ENCODE measurements around the gene PRPSAP1. TPM values are rescaled to one million over a fixed set of nuclear protein-coding genes. Genes with fewer than 3 reads are reported as not detected.
A peak's percentile ranks its signal among the peaks of the same experiment; 100 is the strongest.

PRPSAP1 gene
- total and polyA plus RNA-seq, 2 of the 8 experiments (the other 6 are each of a cell fraction or from before 2014, with no cell fraction given) = 32.0 to 54.2 TPM

DNA sequence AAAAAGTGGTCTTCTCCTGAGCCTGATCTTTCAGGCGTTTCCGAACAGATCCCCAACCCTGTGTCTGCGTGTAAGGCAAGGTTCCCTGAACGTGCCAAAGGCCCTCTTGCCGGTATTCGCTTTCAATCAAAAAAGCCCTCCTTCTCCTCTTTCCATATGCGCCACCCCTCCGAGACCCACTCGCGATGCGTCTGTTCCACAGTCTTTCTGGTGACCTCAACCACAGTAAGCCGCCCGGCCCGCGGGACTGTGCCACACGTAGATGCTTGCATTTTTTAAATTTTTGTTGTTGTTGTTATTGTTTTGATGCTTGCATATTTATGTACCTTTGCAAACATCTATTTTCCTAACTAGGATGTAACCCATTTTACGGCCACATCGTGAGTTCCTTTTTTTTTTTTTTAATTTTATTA is 607 bp upstream of the PRPSAP1 start:
- Histone ChIP-seq H2AK5ac (ENCODE audit: low read depth, low read length) (0 out of 2 replicates have a peak overlapping the region, but pooled peaks have one; percentile 68), H2BK12ac (ENCODE audit: low read depth, low read length) (peak overlapping the region; percentile 60; the same call in 1 of the 2 replicates), H4K5ac (ENCODE audit: insufficient read length, low read depth, low read length) (peak overlapping the region; percentile 67), H3K9me3 (ENCODE audit: insufficient read depth in 2 of 2, low read depth in 1 of 2, low read length in 1 of 2) (no peaks in the 10 kb centered on the region), H4K20me1 (replicated peaks in 1 of 2; ENCODE audit: control insufficient read depth in 1 of 2, insufficient read depth in 2 of 2, low read length in 2 of 2) (peaks cover 0 to 4% of the 10 kb centered on the region in 2 experiments), H2BK120ac (replicated peaks; ENCODE audit: low read depth, low read length) (no peak overlapping the region), H4K8ac (ENCODE audit: extremely low read depth, insufficient read depth, low read length) (peak overlapping the region; percentile 54; the same call in 1 of the 2 replicates), H3K56ac (replicated peaks; ENCODE audit: insufficient read length, low read depth, low read length) (peak overlapping the region; percentile 42), H3K23ac (ENCODE audit: insufficient read length) (no peak overlapping the region), H3K4me3 (ENCODE audit: extremely low read depth in 1 of 4, insufficient read depth in 2 of 4, low read depth in 3 of 4, low read length in 4 of 4) (peak overlapping the region; percentile 67 to 87 (median 72); a peak in 7 of 8 replicates), H3K23me2 (ENCODE audit: low read depth, low read length) (peaks cover 9% of the 10 kb centered on the region; the same call in 1 of the 2 replicates), H3K79me1 (ENCODE audit: low read depth, low read length) (peaks cover 4% of the 10 kb centered on the region; the same call in 1 of the 2 replicates), H3K18ac (ENCODE audit: extremely low read depth, low read length) (peak overlapping the region; percentile 89), H3K79me2 (ENCODE audit: control insufficient read depth in 1 of 2, insufficient read depth in 2 of 2, low read length in 2 of 2) (peaks cover 0 to 10% of the 10 kb centered on the region in 2 experiments; a peak in 1 of 4 replicates), H4K91ac (replicated peaks; ENCODE audit: insufficient read length, low read length) (no peak overlapping the region), H3K27ac (ENCODE audit: low read depth, low read length) (peak overlapping the region; percentile 100), H3K4me1 (replicated peaks in 1 of 4; ENCODE audit: control insufficient read depth in 3 of 4, insufficient read depth in 4 of 4, low read length in 3 of 4) (peaks cover 0 to 6% (median 0%) of the 10 kb centered on the region in 4 experiments; a peak in 3 of 7 replicates), H2BK15ac (ENCODE audit: low read length) (no peak overlapping the region), H3K27me3 (replicated peaks in 1 of 4; ENCODE audit: control insufficient read depth in 3 of 4, extremely low read depth in 1 of 4, insufficient read depth in 3 of 4, low read length in 3 of 4) (no peaks in the 10 kb centered on the region), H3K9ac (replicated peaks in 1 of 4; ENCODE audit: extremely low read depth in 1 of 4, low read depth in 3 of 4, low read length in 3 of 4) (peak overlapping the region in 3 of 4 experiments; percentile 69 to 97 (median 96); a peak in 4 of 7 replicates), H2AFZ (ENCODE audit: low read length) (peak overlapping the region; percentile 100), H3K36me3 (ENCODE audit: control insufficient read depth in 2 of 4, insufficient read depth in 4 of 4, low read length in 3 of 4) (no peaks in the 10 kb centered on the region), H3K4me2 (ENCODE audit: insufficient read depth in 1 of 2, low read depth in 2 of 2, low read length in 2 of 2) (peak overlapping the region; percentile 94 to 100), H3K4ac (replicated peaks; ENCODE audit: insufficient read length, low read depth, low read length) (peak overlapping the region; percentile 32), H3K14ac (ENCODE audit: insufficient read length) (peak overlapping the region; percentile 67), H2BK20ac (ENCODE audit: low read length) (no peak overlapping the region), H2BK5ac (ENCODE audit: low read depth, low read length) (peak overlapping the region; percentile 100)
- 14% methylated on average over 18 of the region's 18 CpGs; no CpG with 5 or more reads in 1 of the 2 experiments for WGBS, 2 experiments (ENCODE audit: extremely low coverage in 1 of 2, insufficient coverage in 1 of 2, insufficient read length in 1 of 2, insufficient replicate concordance in 2 of 2, low coverage in 1 of 2, low lambda C conversion rate in 2 of 2, missing lambda C conversion rate in 1 of 2)
- DNase-seq (ENCODE audit: low read depth in 1 of 2, low spot score in 2 of 2) = no peak
- ChIA-PET CTCF (ENCODE audit: partially characterized antibody) (interaction anchor here (0.5 to 29.3 kb wide), 10 partner anchors 8 to 327 kb away, joined by 3 to 635 read pairs (median 5); partner anchors contain the start of gene SPHK1), POLR2A (ENCODE audit: partially characterized antibody) (interaction anchor here (1.0 to 2.3 kb wide), 6 partner anchors 8 to 31 kb away, joined by 3 to 15 read pairs (median 8); partner anchors contain the start of gene SPHK1)
- no peak for FAIRE-seq
- TF ChIP-seq BRCA1 (IDR thresholded peaks at IDR 0.05; ENCODE audit: low read depth, low read length) (no peak), BACH1 (IDR thresholded peaks at IDR 0.05; ENCODE audit: low read length) (no peak), CHD2 (IDR thresholded peaks at IDR 0.05; ENCODE audit: low read length) (no peak), SIN3A (conservative IDR thresholded peaks at IDR 0.05 in 1 of 2, IDR thresholded peaks at IDR 0.05 in 1 of 2; ENCODE audit: low read depth in 1 of 2, low read length in 2 of 2) (no peak), SAP30 (IDR thresholded peaks at IDR 0.05; ENCODE audit: insufficient read depth, insufficient replicate concordance, low read length) (no peak), SP4 (IDR thresholded peaks at IDR 0.05; ENCODE audit: low read length) (no peak), EGR1 (IDR thresholded peaks at IDR 0.05; ENCODE audit: borderline replicate concordance, low read depth, low read length) (no peak), SRF (IDR thresholded peaks at IDR 0.05; ENCODE audit: low read depth, low read length) (no peak), ATF2 (IDR thresholded peaks at IDR 0.05; ENCODE audit: low read length) (no peak)
- TF ChIP-seq, protein P1, sequence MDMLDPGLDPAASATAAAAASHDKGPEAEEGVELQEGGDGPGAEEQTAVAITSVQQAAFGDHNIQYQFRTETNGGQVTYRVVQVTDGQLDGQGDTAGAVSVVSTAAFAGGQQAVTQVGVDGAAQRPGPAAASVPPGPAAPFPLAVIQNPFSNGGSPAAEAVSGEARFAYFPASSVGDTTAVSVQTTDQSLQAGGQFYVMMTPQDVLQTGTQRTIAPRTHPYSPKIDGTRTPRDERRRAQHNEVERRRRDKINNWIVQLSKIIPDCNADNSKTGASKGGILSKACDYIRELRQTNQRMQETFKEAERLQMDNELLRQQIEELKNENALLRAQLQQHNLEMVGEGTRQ (IDR thresholded peaks at IDR 0.05; ENCODE audit: low read length) = no peak
